GM18951 (cell line): Measurements from ENCODE around the gene G0S2.

Experiments
- POLR2A ChIP-seq: IDR thresholded peaks from 4 replicates; pipeline ENCODE4 v1.6.1; 2011; ENCODE audit warnings: mild to moderate bottlenecking; ENCODE audit not compliant: insufficient read length, insufficient read depth; ENCODE audit errors: extremely low read depth
- in situ Hi-C: fragments of 300-500 bp; cut with MboI; formaldehyde crosslinking; loops from one replicate; pipeline ENCODE4 v1.12.0; 2022; ENCODE audit warnings: low sequenced_read_pairs, mixed read lengths, inconsistent platforms; ENCODE audit not compliant: unreplicated experiment

The G0S2 gene

GRCh38 chr1:209635850-209636249, 39.4 kb upstream of the G0S2 start:
- no peak for TF ChIP-seq POLR2A
- in situ Hi-C loops = no loop called here

GRCh38 chr1:209641832-209642172, 33.4 kb upstream of the G0S2 start:
- no peak for TF ChIP-seq POLR2A
- in situ Hi-C loops = no loop called here

- in situ Hi-C loops = no loop called here
- TF ChIP-seq POLR2A = no peak
Measured at GRCh38 chr1:209642816-209643215, 32.4 kb upstream of the G0S2 start.

DNA sequence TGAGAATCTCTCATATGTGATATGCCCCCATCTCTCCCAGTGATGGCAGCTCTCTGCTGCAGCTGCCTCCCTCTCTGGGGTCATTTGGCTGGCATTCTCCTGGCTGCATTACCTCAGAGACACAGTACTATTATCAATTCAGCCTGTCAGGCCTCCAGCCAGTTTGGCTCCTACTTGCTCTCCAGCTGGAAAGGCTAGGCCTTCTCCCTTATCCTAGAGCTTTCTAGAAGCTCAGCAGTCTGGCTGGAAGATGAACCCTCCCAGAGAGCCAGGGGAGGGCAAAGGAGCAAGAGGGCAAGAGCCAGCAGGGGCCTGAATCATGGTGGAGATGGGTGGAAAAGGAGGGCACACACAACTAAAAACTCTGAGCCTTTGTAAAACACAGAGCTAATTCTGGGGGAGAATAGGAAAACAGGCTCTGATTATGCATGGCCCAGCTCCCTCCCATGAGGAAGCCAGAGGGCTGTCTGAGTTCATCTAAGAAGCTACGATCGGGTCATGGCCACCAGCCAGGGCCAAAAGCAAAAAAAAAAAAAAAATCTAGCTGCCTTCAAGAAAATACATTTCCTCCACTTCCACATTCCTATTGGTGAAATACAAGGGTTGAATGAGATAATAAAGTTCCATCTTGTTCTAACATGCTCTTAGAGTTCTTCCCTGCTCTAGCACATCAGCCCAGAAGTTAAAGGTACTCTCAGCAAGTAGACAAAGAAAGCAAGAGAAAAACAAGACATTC, 31.8 kb upstream of the G0S2 start:
- TF ChIP-seq POLR2A = no peak
- in situ Hi-C loops = no loop called here

DNA sequence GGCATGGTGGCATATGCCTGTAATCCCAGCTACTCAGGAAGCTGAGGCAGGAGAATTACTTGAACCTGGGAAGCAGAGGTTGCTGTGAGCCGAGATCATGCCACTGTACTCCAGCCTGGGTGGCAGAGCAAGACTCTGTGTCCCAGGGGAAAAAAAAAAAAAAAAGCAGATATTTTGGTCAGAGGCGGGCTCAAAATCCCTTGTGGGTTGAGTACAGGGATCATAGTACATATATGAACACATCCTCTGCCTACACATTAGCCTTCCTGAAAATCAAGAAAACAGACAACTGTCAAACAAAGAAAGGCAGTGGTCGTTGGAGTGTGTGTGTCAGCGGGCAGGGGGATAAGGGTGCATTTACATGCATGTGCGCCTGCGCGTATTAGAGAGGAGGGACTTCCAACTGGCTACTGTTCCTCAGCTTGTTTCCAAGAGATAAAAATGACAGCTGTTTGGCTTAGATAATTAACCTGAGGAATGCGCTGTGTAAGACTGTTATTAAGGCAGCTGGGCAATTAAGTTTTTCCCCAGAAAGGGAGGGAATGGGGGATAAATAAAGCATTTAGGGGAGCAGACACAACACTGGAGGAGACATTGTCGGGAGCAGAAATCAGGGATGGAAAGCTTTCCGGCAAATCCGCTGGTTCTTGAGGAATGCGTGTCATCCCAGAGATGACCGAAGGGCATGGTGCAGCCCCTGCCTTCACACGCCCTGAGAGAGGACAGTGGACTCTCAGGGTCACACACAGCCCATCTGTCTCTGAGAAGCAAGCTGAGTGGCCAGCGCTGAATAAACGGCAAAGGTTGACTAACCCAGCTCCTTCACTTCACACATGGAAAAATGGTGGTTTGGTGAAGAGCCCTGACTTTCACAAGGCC, 29.4 kb upstream of the G0S2 start:
- no peak for TF ChIP-seq POLR2A
- in situ Hi-C loops = no loop called here

- in situ Hi-C loops = no loop called here
Measured at GRCh38 chr1:209646558-209646957, 28.7 kb upstream of the G0S2 start.

GRCh38 chr1:209647156-209647555, 28.1 kb upstream of the G0S2 start:
- no peak for TF ChIP-seq POLR2A
- in situ Hi-C loops = no loop called here

More at GRCh38 chr1:209646558-209646957, 28.7 kb upstream of the G0S2 start:
- no peak for TF ChIP-seq POLR2A

- in situ Hi-C loops = no loop called here
- no peak for TF ChIP-seq POLR2A
Measured at GRCh38 chr1:209648346-209648745, 26.9 kb upstream of the G0S2 start.

GRCh38 chr1:209648931-209649776, 26.1 kb upstream of the G0S2 start:
- in situ Hi-C loops = no loop called here
- no peak for TF ChIP-seq POLR2A

DNA sequence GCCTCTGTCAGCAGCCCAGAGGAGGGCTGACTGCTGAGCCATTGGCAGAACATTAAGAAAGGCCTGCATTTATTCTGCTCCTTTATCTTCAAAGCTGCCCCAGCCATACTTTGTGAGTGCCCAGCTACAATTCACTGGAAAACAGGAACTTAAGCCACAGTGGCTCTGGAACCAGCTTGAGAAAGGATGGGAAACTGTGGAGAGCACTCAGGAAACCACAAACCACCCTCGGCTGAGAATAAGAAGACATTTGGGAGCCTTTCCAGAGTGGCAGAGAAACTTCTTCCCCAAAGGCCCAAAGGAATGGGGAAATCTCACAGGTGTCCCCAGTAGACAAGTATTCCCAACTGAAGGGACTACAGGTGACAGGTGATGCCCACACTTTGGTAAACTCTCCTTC, 24.8 kb upstream of the G0S2 start:
- in situ Hi-C loops = no loop called here

GRCh38 chr1:209651138-209651587, 24.0 kb upstream of the G0S2 start:
- in situ Hi-C loops = no loop called here
- no peak for TF ChIP-seq POLR2A

More for the DNA sequence above, 24.8 kb upstream of the G0S2 start:
- no peak for TF ChIP-seq POLR2A

DNA sequence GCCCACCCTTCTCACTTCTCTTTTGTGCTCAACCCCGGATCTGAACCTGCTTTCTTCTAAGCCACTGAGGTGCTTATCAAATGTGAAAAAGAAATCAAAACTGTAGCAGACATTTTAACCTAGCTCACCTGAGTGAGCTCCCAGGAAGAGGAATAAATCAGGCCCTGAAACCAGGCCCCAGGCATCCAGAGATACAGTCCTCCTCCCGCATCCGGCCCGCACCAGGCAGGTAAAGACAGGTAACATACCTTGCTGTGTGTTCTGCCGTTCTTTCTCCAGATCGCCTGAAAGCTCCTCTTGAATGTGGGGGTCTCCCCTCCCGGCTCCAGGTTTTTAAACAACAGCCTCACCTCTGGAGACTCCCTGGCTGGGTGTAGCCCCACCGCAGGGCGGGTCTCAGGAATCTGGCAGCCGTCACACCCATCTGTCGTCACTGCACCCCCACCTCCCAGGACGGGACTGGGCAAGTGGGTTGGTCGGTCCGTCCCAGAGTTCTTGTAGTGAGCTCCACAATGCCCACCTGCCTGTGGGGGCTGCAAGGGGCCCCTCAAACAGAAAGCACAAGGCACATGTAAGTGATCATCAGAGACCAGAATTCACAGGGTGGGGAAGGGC, 23.0 kb upstream of the G0S2 start, which contains the start of gene LAMB3:
Gene LAMB3, minus strand, starts transcription at position 305 of the 615 bp plus-strand sequence. CDS start 1,481 bp downstream, outside the sequence.
- in situ Hi-C loops = no loop called here

More for the DNA sequence above, 23.0 kb upstream of the G0S2 start, which contains the start of gene LAMB3:
- TF ChIP-seq POLR2A = no peak
